Renal pelvis (tissue), 4 donors: ENCODE results near the gene APLP1. TPM values are rescaled to one million over a fixed set of nuclear protein-coding genes. Genes with fewer than 3 reads are reported as not detected.
"Not testable (repeated sequence)": the region's sequence is repeated elsewhere in the genome, so short reads cannot be mapped to it uniquely, and the experiment has no call there.

Experiments used
- DNase-seq: peaks from one replicate; pipeline ENCODE4 v3.0.0-alpha.2; 2013
- polyA plus RNA-seq, 3 donors: library from polyadenylated mRNA; unstranded; fragments of 120-200 nt; gene quantifications; one replicate each; pipeline ENCODE4 v1.2.1, GENCODE V29; 2013; ENCODE audit not compliant: insufficient read length in 3 of 3

Gene APLP1
- polyA plus RNA-seq, 3 donors = 26.6 to 29.2 (median 29.1) TPM

- DNase-seq = no peak
These were observed 17.0 kb upstream of the APLP1 start for GRCh38 chr19:35851213-35852028.

GRCh38 chr19:35852029-35852780 lies 16.2 kb upstream of the APLP1 start, which contains the start of gene NPHS1:
Gene NPHS1, minus strand, starts transcription at chr19:35852504. Its CDS starts 667 bp downstream, at chr19:35851837.
- DNase-seq = no peak

- no peak for DNase-seq
These were observed 15.2 kb upstream of the APLP1 start for GRCh38 chr19:35853038-35853756.

- no peak for DNase-seq
These were observed 11.7 kb upstream of the APLP1 start, which contains the start of gene KIRREL2 for GRCh38 chr19:35856546-35857149. Gene KIRREL2, plus strand, starts transcription at chr19:35856911. Its CDS starts 209 bp downstream, at chr19:35857120.

GRCh38 chr19:35858311-35858710 lies 10.1 kb upstream of the APLP1 start:
- no peak for DNase-seq

- DNase-seq = no peak
These were observed 9.0 kb upstream of the APLP1 start for GRCh38 chr19:35859414-35859813.

GRCh38 chr19:35860436-35860817 lies 7.9 kb upstream of the APLP1 start:
- no peak for DNase-seq

GRCh38 chr19:35860818-35861639 lies 7.3 kb upstream of the APLP1 start:
- no peak for DNase-seq

- no peak for DNase-seq
These were observed 6.7 kb upstream of the APLP1 start for GRCh38 chr19:35861640-35862160.

- DNase-seq = no peak
These were observed 5.8 kb upstream of the APLP1 start for GRCh38 chr19:35862528-35862927.

GRCh38 chr19:35863018-35863417 lies 5.4 kb upstream of the APLP1 start:
- no peak for DNase-seq

GRCh38 chr19:35868823-35869326 lies 501 bp downstream of the APLP1 start:
- DNase-seq = no peak

- DNase-seq = no peak
These were observed 1.2 kb downstream of the APLP1 start for GRCh38 chr19:35869327-35870123.

GRCh38 chr19:35870124-35870736 lies 1.9 kb downstream of the APLP1 start:
- DNase-seq = not testable (repeated sequence)

GRCh38 chr19:35870798-35871197 lies 2.4 kb downstream of the APLP1 start:
- DNase-seq = no peak

- DNase-seq = no peak
These were observed 3.2 kb downstream of the APLP1 start for GRCh38 chr19:35871611-35872010.

GRCh38 chr19:35872180-35872579 lies 3.8 kb downstream of the APLP1 start:
- DNase-seq = no peak

GRCh38 chr19:35874392-35874930 lies 6.1 kb downstream of the APLP1 start:
- no peak for DNase-seq

GRCh38 chr19:35879068-35879467 lies 10.7 kb downstream of the APLP1 start:
- no peak for DNase-seq
